Adrenal gland (tissue), 12 donors: ENCODE data around the gene MAGED4B. TPM values are rescaled to one million over a fixed set of nuclear protein-coding genes. Genes with fewer than 3 reads are reported as not detected.
"Not testable (repeated sequence)": the region's sequence is repeated elsewhere in the genome, so short reads cannot be mapped to it uniquely, and the experiment has no call there.

Experiments
- DNase-seq, 7 donors: peaks; one replicate each; pipeline ENCODE4 v3.0.0-alpha.2; 2019 to 2020
- H3K27ac ChIP-seq, 5 donors: fragments of 200-600 bp; sonication (generic) in 4 of 5; 1 replicate in 3 of 5; 2 replicates in 2 of 5; pipeline versions ENCODE4 v1.5.1 to v1.8.0; 2016 to 2020; ENCODE audit warnings: mild to moderate bottlenecking in 1 of 5
- H3K27me3 ChIP-seq: fragments of 200-600 bp; 2 replicates; pipeline ENCODE4 v1.8.0; 2021
- H3K36me3 ChIP-seq, 2 donors: fragments of 200-600 bp; replicated peaks in 1 of 2; 1 replicate in 1 of 2; 2 replicates in 1 of 2; pipeline versions ENCODE4 v1.5.1 to v1.8.0; 2018 to 2022
- H3K4me1 ChIP-seq, 2 donors: fragments of 200-600 bp; replicated peaks in 1 of 2; 1 replicate in 1 of 2; 2 replicates in 1 of 2; pipeline versions ENCODE4 v1.5.1 to v1.8.0; 2018 to 2021
- H3K4me3 ChIP-seq, 4 donors: fragments of 200-600 bp; sonication (generic) in 3 of 4; one replicate each; pipeline ENCODE4 v1.5.1; 2016 to 2018
- H3K9me3 ChIP-seq, 3 donors: fragments of 200-600 bp; sonication (generic) in 1 of 3; replicated peaks in 1 of 3; 1 replicate in 2 of 3; 2 replicates in 1 of 3; pipeline versions ENCODE4 v1.5.1 to v1.8.0; 2016 to 2021
- POLR2A ChIP-seq, 2 donors: fragments of 450-650 bp; IDR thresholded peaks; one replicate each; pipeline ENCODE4 v1.6.1; 2017; ENCODE audit warnings: antibody characterized with exemption in 2 of 2, mild to moderate bottlenecking in 2 of 2, moderate library complexity in 1 of 2
- WGBS, 4 donors: extraction: QIAGEN DNeasy Blood & Tissue Kit in 2 of 4; methylation state at CpG; one replicate each; pipeline versions ENCODE4 v1.1.5 to v1.1.7; 2013 to 2017; 5-methylcytosine and 5-hydroxymethylcytosine counted together
- intact Hi-C, 2 donors: fragments of 100-400 bp; cut with DNase I; formaldehyde crosslinking; loops; one replicate each; pipeline versions ENCODE4 v1.14.1 to v1.15.0; 2022 to 2023
- polyA plus RNA-seq, 3 donors: library from polyadenylated mRNA; stranded (reverse); fragments of 200-250 nt in 2 of 3; fragments of 350-450 nt in 1 of 3; fragmentation: Illumina TruSeq in 1 of 3; extraction: RNeasy Lipid Tissue Mini Kit (QIAGEN cat#74804) in 1 of 3; gene quantifications; one replicate each; pipeline ENCODE4 v1.2.3, GENCODE V29; 2013 to 2014
- total RNA-seq, 9 donors: library from RNA; depleted of rRNA in 4 of 9; stranded (reverse); fragments of >200 nt in 4 of 9; fragments of 120-200 nt in 1 of 9; fragmentation: NEBNext Ultra II Directional in 1 of 9; extraction: Animal tissue kit (Norgen Biotek cat#: 25700) in 1 of 9; gene quantifications; one replicate each; pipeline versions ENCODE4 v1.1.0 to v1.2.4, GENCODE V29; 2013 to 2023
- TF ChIP-seq, protein P1 (sequence below), 6 experiments: fragments of 450-650 bp in 4 of 6; fragments of 200-600 bp in 2 of 6; sonication (generic) in 1 of 6; IDR thresholded peaks; 1 replicate in 5 of 6; 2 replicates in 1 of 6; pipeline versions ENCODE4 v1.5.1 to v1.8.0; 2016 to 2021; ENCODE audit warnings: antibody characterized with exemption in 6 of 6, mild to moderate bottlenecking in 2 of 6, moderate library complexity in 1 of 6
- donor health status: healthy with polysubstance abuse.
- donor health status: Bipolar disorder and iron deficiency.
- donor health status: DM: yes; HTN: yes; CAD: no.
- donor health status: DM: no; HTN: no; CAD: no.
- donor health status: DM: no; HTN: no; CAD: no.
- donor health status: DM: yes; HTN: yes; CAD: no.

Gene MAGED4B
- total and polyA plus RNA-seq, 12 donors, result 1.9 to 62.9 (median 3.6) TPM

DNA sequence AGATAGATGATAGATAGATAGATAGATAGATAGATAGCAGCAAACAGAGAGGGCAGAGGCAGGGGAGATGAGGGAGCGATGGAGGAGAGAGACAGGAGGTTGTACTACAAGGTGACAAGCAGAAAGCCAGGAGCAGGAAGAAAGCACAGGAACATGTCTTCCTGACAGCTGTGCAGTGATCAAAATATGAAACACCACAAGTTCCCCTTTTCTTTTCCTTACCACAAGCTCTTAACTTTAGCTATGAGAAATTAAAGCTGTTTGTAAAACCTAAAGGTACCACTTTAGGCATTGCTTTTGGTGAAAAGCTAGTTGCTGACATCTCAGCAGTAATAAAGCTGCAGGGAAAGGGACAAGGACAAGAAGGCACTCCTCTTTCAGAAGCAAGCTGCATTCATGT is 9.1 kb upstream of the MAGED4B start:
- TF ChIP-seq, protein P1, sequence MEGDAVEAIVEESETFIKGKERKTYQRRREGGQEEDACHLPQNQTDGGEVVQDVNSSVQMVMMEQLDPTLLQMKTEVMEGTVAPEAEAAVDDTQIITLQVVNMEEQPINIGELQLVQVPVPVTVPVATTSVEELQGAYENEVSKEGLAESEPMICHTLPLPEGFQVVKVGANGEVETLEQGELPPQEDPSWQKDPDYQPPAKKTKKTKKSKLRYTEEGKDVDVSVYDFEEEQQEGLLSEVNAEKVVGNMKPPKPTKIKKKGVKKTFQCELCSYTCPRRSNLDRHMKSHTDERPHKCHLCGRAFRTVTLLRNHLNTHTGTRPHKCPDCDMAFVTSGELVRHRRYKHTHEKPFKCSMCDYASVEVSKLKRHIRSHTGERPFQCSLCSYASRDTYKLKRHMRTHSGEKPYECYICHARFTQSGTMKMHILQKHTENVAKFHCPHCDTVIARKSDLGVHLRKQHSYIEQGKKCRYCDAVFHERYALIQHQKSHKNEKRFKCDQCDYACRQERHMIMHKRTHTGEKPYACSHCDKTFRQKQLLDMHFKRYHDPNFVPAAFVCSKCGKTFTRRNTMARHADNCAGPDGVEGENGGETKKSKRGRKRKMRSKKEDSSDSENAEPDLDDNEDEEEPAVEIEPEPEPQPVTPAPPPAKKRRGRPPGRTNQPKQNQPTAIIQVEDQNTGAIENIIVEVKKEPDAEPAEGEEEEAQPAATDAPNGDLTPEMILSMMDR (IDR thresholded peaks at IDR 0.05), result no peak
- TF ChIP-seq POLR2A (IDR thresholded peaks at IDR 0.05), result no peak
- no peaks in the 10 kb centered on the region for H3K27me3 ChIP-seq
- H3K36me3 ChIP-seq, result no peaks in the 10 kb centered on the region
- H3K4me3 ChIP-seq, result no peak overlapping the region
- 0 to 60% (median 41%) methylated on average over 1 of the region's 1 CpG for WGBS, 4 donors
- H3K27ac ChIP-seq, result no peak overlapping the region
- DNase-seq, result no peak
- no peaks in the 10 kb centered on the region for H3K9me3 ChIP-seq
- H3K4me1 ChIP-seq, result no peaks in the 10 kb centered on the region
- intact Hi-C loops, result no loop called here

DNA sequence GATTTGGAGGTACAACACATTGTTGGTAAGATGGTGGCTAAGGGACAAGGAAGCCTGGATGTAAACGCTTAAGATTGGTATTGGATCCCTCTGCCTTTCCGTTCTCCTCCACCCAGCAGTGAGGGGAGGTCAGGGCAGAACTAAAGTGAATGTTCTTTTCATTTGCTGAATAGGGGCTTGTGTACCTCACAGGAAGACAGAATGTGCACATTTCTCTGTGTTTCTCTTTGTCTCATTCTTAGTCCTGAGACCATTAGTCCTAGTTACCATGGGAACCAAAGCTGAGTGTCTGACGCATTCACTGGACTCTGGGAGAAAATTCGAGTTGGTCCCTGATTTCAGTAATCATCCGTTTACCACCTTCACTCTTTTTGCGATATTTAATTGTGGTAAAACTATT is 26.7 kb downstream of the MAGED4B start:
- DNase-seq, H3K27me3 ChIP-seq, H3K27ac ChIP-seq, H3K4me3 ChIP-seq, H3K36me3 ChIP-seq, intact Hi-C loops, H3K9me3 ChIP-seq, H3K4me1 ChIP-seq: not testable (repeated sequence)
- no CpG with 5 or more reads among the region's 6 CpGs for WGBS, 4 donors

DNA sequence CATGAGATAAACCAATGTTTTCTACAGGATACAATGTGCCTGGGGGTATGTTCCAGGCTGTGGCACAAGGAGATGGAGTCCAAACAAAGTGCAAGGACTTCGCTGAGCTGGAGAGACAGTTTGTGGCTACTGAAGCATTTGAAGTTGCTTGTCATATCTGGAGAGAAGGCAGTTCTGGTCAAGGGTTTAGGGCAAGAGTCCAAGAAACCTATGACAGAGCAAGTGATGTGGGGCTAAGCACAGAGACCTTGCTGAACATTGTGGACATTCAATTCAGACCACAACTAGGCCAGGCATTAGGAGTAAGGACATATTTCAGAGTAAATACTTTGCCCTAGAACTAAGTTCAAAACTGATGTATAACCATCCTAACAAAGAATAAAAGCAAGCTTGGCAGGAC is 34.8 kb downstream of the MAGED4B start:
- no peaks in the 10 kb centered on the region for H3K36me3 ChIP-seq
- TF ChIP-seq, protein P1 (IDR thresholded peaks at IDR 0.05), result no peak
- no peak for TF ChIP-seq POLR2A (IDR thresholded peaks at IDR 0.05)
- no peak for DNase-seq
- no peak overlapping the region for H3K27ac ChIP-seq
- H3K27me3 ChIP-seq, result peaks cover 17% of the 10 kb centered on the region
- no peak overlapping the region for H3K4me3 ChIP-seq
- intact Hi-C loops, result no loop called here
- no peaks in the 10 kb centered on the region for H3K9me3 ChIP-seq
- no peaks in the 10 kb centered on the region for H3K4me1 ChIP-seq
- WGBS, 4 donors, result 50 to 63% (median 57%) methylated on average over 1 of the region's 1 CpG

GRCh38 chrX:52031371-52031770 is 37.6 kb downstream of the MAGED4B start:
- 35 to 80% (median 55%) methylated on average over 2 of the region's 2 CpGs for WGBS, 4 donors
- TF ChIP-seq POLR2A (IDR thresholded peaks at IDR 0.05), result no peak
- TF ChIP-seq, protein P1 (IDR thresholded peaks at IDR 0.05), result no peak
- intact Hi-C loops, result no loop called here

GRCh38 chrX:52015794-52016193 is 53.2 kb downstream of the MAGED4B start:
- peaks cover 13% of the 10 kb centered on the region for H3K27me3 ChIP-seq
- TF ChIP-seq POLR2A (IDR thresholded peaks at IDR 0.05), result no peak
- TF ChIP-seq, protein P1 (IDR thresholded peaks at IDR 0.05), result no peak
- 8 to 20% (median 15%) methylated on average over 3 of the region's 3 CpGs for WGBS, 4 donors
- DNase-seq, result no peak
- no peak overlapping the region for H3K27ac ChIP-seq
- H3K4me3 ChIP-seq, result no peak overlapping the region
- intact Hi-C loops, result no loop called here
- H3K36me3 ChIP-seq, result no peaks in the 10 kb centered on the region
- no peaks in the 10 kb centered on the region for H3K9me3 ChIP-seq
- H3K4me1 ChIP-seq, result no peaks in the 10 kb centered on the region

More at GRCh38 chrX:52031371-52031770, 37.6 kb downstream of the MAGED4B start:
- H3K9me3 ChIP-seq, result no peaks in the 10 kb centered on the region
- H3K27ac ChIP-seq, result no peak overlapping the region
- no peaks in the 10 kb centered on the region for H3K36me3 ChIP-seq
- no peak overlapping the region for H3K4me3 ChIP-seq
- no peak for DNase-seq
- H3K27me3 ChIP-seq, result peaks cover 17% of the 10 kb centered on the region
- no peaks in the 10 kb centered on the region for H3K4me1 ChIP-seq
